NCI-H2029 treated with DMSO at 0.1 percent for 48 hours (cell line): ENCODE data around the gene H1-8.

ENCODE experiments used
- DNase-seq: peaks from one replicate; lab custom pipeline; 2025; lab: John Stamatoyannopoulos, UW

The H1-8 gene

GRCh38 chr3:129573493-129573892 lies 30.5 kb downstream of the H1-8 start:
- DNase-seq, result no peak

GRCh38 chr3:129574206-129574605 lies 31.2 kb downstream of the H1-8 start:
- no peak for DNase-seq

GRCh38 chr3:129575233-129575996 lies 32.4 kb downstream of the H1-8 start:
- DNase-seq, result no peak

GRCh38 chr3:129575997-129576384 lies 33.0 kb downstream of the H1-8 start:
- no peak for DNase-seq

GRCh38 chr3:129576514-129577352 lies 33.8 kb downstream of the H1-8 start:
- peak; percentile 46 for DNase-seq

- DNase-seq, result no peak
Measured at GRCh38 chr3:129577366-129577765, 34.4 kb downstream of the H1-8 start.

GRCh38 chr3:129577925-129578786 lies 35.2 kb downstream of the H1-8 start:
- no peak for DNase-seq

GRCh38 chr3:129579991-129580390 lies 37.0 kb downstream of the H1-8 start:
- no peak for DNase-seq

GRCh38 chr3:129581623-129582022 lies 38.6 kb downstream of the H1-8 start:
- DNase-seq, result no peak

- DNase-seq, result no peak
Measured at GRCh38 chr3:129582799-129583198, 39.8 kb downstream of the H1-8 start.

- DNase-seq, result no peak
Measured at GRCh38 chr3:129583289-129583688, 40.3 kb downstream of the H1-8 start.

GRCh38 chr3:129584631-129585030 lies 41.7 kb downstream of the H1-8 start:
- DNase-seq, result no peak

GRCh38 chr3:129585949-129586657 lies 43.1 kb downstream of the H1-8 start:
- no peak for DNase-seq

- DNase-seq, result no peak
Measured at GRCh38 chr3:129586746-129587430, 43.9 kb downstream of the H1-8 start.

- DNase-seq, result no peak
Measured at GRCh38 chr3:129587566-129588210, 44.7 kb downstream of the H1-8 start.

GRCh38 chr3:129590215-129590614 lies 47.2 kb downstream of the H1-8 start:
- DNase-seq, result no peak

GRCh38 chr3:129591932-129592331 lies 49.0 kb downstream of the H1-8 start:
- DNase-seq, result no peak

- DNase-seq, result no peak
Measured at GRCh38 chr3:129592381-129593131, 49.6 kb downstream of the H1-8 start.

- DNase-seq, result no peak
Measured at GRCh38 chr3:129593230-129593594, 50.2 kb downstream of the H1-8 start.
